ENCODE results near the gene UROC1.

Gene UROC1

GRCh38 chr3:126434264-126434590 lies 83.3 kb downstream of the UROC1 start:
- ATAC-seq (replicated peaks): no peak
- H3K36me3 Mint-ChIP-seq: peaks cover 52 to 57% of the 10 kb centered on the region in 2 donors
- no peak overlapping the region for H3K4me3 Mint-ChIP-seq
- DNase-seq: no peak
- peaks cover 0 to 11% of the 10 kb centered on the region in 2 donors for H3K4me1 Mint-ChIP-seq
- H3K27me3 Mint-ChIP-seq: no peaks in the 10 kb centered on the region
- no peaks in the 10 kb centered on the region for H3K9me3 Mint-ChIP-seq
- peak overlapping the region; percentile 32 for H3K27ac Mint-ChIP-seq

- no peak for ATAC-seq (replicated peaks)
- H3K36me3 Mint-ChIP-seq: peaks cover 46 to 51% of the 10 kb centered on the region in 2 donors
- DNase-seq: no peak
- H3K27me3 Mint-ChIP-seq: no peaks in the 10 kb centered on the region
- H3K4me3 Mint-ChIP-seq: no peak overlapping the region
- H3K27ac Mint-ChIP-seq: no peak overlapping the region
- H3K4me1 Mint-ChIP-seq: peaks cover 0 to 11% of the 10 kb centered on the region in 2 donors
- no peaks in the 10 kb centered on the region for H3K9me3 Mint-ChIP-seq
Measured at GRCh38 chr3:126433496-126434263, 83.9 kb downstream of the UROC1 start.

- Mint-ChIP-seq H3K36me3 (peaks cover 44 to 49% of the 10 kb centered on the region in 2 donors), H3K27ac (no peak overlapping the region)
Measured at GRCh38 chr3:126433105-126433430, 84.5 kb downstream of the UROC1 start.

GRCh38 chr3:126432361-126433104 lies 85.0 kb downstream of the UROC1 start:
- no peaks in the 10 kb centered on the region for H3K27me3 Mint-ChIP-seq
- H3K4me3 Mint-ChIP-seq: no peak overlapping the region
- DNase-seq: no peak

More at GRCh38 chr3:126433105-126433430, 84.5 kb downstream of the UROC1 start:
- Mint-ChIP-seq H3K9me3 (no peaks in the 10 kb centered on the region), H3K27me3 (no peaks in the 10 kb centered on the region), H3K4me3 (no peak overlapping the region), H3K4me1 (peaks cover 0 to 11% of the 10 kb centered on the region in 2 donors)
- no peak for ATAC-seq (replicated peaks)
- DNase-seq: no peak

More at GRCh38 chr3:126432361-126433104, 85.0 kb downstream of the UROC1 start:
- Mint-ChIP-seq H3K27ac (no peak overlapping the region), H3K36me3 (peaks cover 42 to 45% of the 10 kb centered on the region in 2 donors), H3K9me3 (peaks cover 0 to 2% of the 10 kb centered on the region in 2 donors), H3K4me1 (peaks cover 0 to 11% of the 10 kb centered on the region in 2 donors)
- no peak for ATAC-seq (replicated peaks)
